HG03103 (cell line): ENCODE measurements around the gene CIBAR2.
A peak's percentile ranks its signal among the peaks of the same experiment; 100 is the strongest.

Experiments
- ATAC-seq: cut with Tn5 transposase; IDR thresholded peaks from one replicate; pipeline ENCODE4 v1.9.1; 2021; ENCODE audit warnings: low read depth; ENCODE audit not compliant: unreplicated experiment

CIBAR2 gene

GRCh38 chr16:85086347-85087291 lies 25.7 kb downstream of the CIBAR2 start:
- ATAC-seq, result no peak

- ATAC-seq, result no peak
Measured at GRCh38 chr16:85085721-85086120, 26.6 kb downstream of the CIBAR2 start.

- no peak for ATAC-seq
Measured at GRCh38 chr16:85084841-85085510, 27.3 kb downstream of the CIBAR2 start.

GRCh38 chr16:85083051-85083639 lies 29.1 kb downstream of the CIBAR2 start:
- ATAC-seq, result peak; percentile 30

- ATAC-seq, result peak; percentile 33
Measured at GRCh38 chr16:85082173-85083050, 29.9 kb downstream of the CIBAR2 start.

- no peak for ATAC-seq
Measured at GRCh38 chr16:85081765-85082164, 30.5 kb downstream of the CIBAR2 start.

GRCh38 chr16:85081038-85081437 lies 31.2 kb downstream of the CIBAR2 start:
- ATAC-seq, result no peak

- ATAC-seq, result no peak
Measured at GRCh38 chr16:85079785-85080570, 32.3 kb downstream of the CIBAR2 start.

GRCh38 chr16:85078952-85079351 lies 33.3 kb downstream of the CIBAR2 start:
- no peak for ATAC-seq

- no peak for ATAC-seq
Measured at GRCh38 chr16:85078226-85078625, 34.0 kb downstream of the CIBAR2 start.

- ATAC-seq, result no peak
Measured at GRCh38 chr16:85077576-85078125, 34.6 kb downstream of the CIBAR2 start.

- no peak for ATAC-seq
Measured at GRCh38 chr16:85077039-85077438, 35.2 kb downstream of the CIBAR2 start.

GRCh38 chr16:85075236-85075924 lies 36.9 kb downstream of the CIBAR2 start:
- no peak for ATAC-seq

- ATAC-seq, result no peak
Measured at GRCh38 chr16:85074225-85074914, 37.9 kb downstream of the CIBAR2 start.

- no peak for ATAC-seq
Measured at GRCh38 chr16:85072947-85073346, 39.3 kb downstream of the CIBAR2 start.

- ATAC-seq, result no peak
Measured at GRCh38 chr16:85072076-85072860, 40.0 kb downstream of the CIBAR2 start.

- ATAC-seq, result no peak
Measured at GRCh38 chr16:85069171-85069570, 43.1 kb downstream of the CIBAR2 start.
